ENCODE results near the gene PRKCZ.

Gene PRKCZ

GRCh38 chr1:2199042-2199810 is 149.0 kb downstream of the PRKCZ start:
- peak; percentile 91 for DNase-seq

DNA sequence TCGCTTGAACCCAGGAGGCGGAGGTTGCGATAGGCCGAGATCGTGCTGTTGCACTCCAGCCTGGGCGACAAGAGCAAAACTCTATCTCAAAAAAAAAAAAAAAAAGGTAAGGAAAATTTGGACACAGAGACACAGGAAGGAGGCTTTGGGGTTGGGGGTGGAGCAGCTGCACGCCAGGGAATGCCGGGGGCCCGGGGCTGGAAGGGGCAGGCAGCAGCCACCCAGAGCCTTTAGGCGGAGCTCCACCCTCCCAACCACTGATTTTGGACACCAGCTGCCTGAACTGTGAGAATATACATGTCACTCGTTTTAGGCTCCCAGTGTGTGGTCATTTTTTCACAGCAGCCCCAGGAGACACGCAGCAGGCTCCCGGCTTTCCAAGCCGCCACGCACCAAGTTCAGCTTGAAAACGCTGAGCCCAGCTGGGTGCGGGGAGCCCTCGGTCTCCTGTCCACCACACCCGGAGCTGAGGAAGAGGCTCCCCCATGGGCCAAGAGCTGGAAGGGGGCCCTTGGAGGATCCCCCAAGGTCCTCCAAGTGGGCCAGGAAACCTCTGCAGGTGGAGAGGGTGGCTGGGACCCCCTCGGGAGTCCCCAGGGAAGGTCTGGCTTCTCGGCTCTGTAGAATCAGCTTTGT is 150.2 kb downstream of the PRKCZ start:
- DNase-seq, result no peak

GRCh38 chr1:2201062-2201461 is 150.9 kb downstream of the PRKCZ start:
- DNase-seq, result no peak

DNA sequence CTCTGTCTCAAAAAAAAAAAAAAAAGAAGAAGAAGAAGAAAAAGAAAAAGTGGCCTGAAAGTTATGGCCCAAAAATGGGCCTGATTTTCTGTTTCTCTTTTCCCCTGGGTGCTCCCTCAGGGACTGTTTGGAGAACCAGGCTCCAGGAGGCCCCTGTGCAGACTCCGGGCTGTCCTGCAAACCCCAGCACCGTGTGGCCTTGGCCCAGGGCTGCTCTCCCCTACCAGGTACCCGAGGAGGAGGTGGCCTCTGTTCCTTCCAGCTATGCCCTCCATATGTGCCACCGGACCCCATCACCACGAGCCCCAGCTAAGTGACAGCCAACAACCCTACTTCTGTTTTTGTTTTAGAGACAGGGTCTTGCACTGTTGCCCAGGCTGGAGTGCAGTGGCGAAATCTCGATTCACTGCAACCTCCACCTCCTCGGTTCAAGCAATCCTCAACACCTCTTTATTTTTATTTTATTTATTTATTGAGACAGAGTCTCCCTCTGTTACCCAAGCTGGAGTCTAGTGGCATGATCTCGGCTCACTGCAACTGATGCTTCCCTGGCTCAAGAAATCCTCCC is 151.9 kb downstream of the PRKCZ start:
- no peak for DNase-seq

- DNase-seq, result no peak
These were observed 152.8 kb downstream of the PRKCZ start for GRCh38 chr1:2202843-2203601.

GRCh38 chr1:2203671-2204414 is 153.6 kb downstream of the PRKCZ start:
- DNase-seq, result no peak

DNA sequence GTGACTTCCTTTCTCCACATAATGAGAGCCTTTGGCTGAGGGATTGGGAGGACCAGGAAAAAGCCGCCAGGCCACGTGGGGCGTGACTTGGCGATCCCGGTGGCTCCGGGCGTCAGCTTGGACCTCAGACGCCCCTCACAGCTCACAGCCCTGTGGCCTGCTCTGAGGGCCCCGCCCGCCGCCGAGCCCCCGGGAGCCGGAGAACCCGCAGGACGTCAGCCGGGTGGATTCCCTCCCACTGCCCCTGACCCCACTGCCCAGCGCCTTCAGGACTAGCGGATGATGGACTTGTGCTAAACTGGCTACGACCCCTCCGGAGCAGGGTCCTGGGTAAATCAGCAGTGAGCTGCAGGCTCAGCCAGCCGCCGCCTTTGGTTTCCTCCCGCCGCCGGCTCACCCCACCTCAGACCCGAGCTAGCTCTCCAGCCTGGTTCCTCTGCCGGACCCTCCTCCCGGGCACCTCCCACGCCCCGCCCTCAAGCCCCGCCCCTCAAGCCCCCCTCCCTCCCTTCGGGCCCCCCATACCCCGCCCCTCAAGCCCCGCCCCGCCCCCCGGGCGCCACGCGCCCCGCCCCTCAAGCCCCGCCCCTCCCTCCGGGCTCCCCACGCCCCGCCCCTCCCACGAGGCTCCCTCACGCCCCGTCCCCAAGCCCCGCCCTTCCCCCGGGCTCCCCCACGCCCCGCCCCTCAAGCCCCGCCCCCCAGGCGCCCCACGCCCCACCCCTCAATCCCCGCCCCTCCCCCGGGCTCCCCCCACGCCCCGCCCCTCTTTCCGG is 154.4 kb downstream of the PRKCZ start:
- DNase-seq, result peak; percentile 79

GRCh38 chr1:2205191-2205952 is 155.2 kb downstream of the PRKCZ start:
- peak; percentile 95 for DNase-seq

DNA sequence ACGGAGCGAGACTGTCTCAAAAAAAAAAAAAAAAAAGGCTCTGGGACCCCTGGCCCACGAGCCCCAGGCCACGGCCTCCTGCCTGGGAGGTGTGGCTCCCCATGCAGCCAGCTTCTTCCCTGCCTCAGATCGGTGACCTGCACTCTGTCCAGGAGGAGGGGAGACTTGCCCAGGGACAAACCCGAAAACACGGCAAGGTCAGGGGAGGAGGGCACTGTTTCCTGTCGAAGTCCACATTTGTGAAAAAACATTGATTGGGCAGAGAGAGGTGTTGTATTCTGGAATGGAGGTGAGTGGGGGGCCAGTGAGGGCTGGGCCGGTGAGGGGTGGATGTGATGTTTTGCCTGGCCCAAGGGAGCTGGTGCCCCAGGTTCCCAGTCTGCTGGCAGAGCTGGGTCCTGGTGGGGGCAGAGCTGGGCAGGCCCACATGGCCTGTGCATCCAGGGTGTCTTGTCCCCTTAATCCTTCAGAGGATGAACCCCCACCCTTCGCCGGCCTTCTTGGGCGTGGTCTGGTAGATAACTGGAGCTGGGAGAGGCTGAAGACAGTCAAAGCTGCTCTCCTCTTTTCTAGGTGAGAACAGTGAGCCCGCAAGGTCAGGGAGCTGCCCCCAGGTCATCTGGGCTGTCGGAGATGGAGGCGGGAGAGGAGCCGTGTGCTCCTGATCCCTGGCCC is 156.7 kb downstream of the PRKCZ start:
- DNase-seq, result no peak

DNA sequence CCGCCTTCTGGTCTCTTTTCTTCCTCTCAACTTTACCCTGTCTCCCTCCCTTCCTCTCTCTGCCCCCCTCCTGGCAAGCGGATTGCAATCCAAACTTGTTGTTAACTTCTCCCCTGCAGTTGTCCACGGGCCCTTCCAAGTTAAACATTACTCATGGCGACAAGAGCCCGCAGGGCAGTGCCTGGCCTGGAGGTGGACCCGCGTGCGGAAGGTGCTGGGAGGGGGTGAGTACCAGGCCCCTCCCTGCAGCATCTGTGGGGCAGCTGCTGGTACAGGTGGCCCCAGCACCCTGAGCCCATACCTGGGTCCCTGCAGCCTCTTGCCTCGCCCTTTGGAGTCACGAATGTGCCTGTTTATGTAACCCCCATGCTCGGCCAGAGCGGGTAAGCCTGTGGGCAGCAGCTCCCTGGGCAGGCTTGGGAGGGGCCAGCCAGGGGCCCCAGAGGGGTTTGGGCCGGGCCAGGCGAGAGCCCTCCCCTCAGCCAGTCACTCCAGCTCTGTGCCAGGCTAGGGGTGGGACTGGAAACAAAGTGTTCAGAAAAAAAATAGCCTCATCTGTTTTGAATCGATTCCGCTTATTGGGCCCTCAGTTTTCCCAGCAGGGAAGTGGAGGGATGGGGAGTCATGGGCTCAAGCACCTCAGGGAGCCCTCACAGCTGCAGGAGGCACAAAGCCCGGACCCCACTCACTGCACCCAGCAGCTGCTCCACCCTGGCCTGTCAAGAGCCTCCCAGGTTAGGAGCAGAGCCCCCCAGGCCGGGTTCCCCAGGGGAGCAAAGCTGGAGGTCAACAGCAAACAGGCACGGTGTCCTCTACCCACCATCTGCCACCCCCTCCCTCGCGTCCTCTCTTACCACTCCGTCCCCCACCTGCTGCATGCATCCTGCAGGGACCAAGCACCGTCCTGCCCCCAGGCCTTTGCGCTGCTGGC is 158.4 kb downstream of the PRKCZ start:
- no peak for DNase-seq

DNA sequence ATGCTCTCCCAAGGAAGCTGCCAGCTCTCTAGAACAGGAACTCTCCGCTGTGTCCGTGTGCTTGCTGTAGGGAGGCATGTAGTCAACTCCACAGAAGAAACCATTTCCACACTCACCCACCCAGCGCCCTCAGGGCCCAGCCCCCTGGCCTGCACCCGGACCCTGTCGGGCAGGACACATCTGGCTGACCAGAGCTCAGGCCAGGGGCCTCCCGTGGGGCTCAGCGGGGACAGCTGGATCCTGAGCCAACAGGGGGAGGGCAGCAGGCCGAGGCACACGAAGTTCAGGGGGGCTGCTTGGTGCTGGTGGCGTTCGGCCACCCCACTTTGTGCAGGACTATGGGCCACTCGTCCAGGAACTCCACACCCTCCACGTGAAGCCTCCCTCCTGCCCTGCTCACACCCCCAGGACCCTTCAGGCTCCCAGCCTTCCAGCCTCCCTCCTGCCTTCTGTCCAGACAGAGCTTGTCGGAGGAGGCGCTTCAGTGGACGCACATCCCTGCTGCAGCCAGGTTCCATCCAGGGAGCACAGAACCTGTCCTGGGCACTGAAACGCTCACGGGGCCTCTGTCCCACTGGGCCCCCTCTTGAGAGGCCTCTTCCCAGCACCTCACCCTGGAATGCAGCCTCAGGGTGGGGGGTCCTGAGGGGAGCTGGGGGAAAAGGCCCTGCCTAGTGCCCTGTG is 159.3 kb downstream of the PRKCZ start:
- DNase-seq, result no peak

- no peak for DNase-seq
These were observed 160.0 kb downstream of the PRKCZ start for GRCh38 chr1:2210084-2210653.

- no peak for DNase-seq
These were observed 160.6 kb downstream of the PRKCZ start for GRCh38 chr1:2210786-2211185.

- no peak for DNase-seq
These were observed 162.0 kb downstream of the PRKCZ start for GRCh38 chr1:2212274-2212531.

DNA sequence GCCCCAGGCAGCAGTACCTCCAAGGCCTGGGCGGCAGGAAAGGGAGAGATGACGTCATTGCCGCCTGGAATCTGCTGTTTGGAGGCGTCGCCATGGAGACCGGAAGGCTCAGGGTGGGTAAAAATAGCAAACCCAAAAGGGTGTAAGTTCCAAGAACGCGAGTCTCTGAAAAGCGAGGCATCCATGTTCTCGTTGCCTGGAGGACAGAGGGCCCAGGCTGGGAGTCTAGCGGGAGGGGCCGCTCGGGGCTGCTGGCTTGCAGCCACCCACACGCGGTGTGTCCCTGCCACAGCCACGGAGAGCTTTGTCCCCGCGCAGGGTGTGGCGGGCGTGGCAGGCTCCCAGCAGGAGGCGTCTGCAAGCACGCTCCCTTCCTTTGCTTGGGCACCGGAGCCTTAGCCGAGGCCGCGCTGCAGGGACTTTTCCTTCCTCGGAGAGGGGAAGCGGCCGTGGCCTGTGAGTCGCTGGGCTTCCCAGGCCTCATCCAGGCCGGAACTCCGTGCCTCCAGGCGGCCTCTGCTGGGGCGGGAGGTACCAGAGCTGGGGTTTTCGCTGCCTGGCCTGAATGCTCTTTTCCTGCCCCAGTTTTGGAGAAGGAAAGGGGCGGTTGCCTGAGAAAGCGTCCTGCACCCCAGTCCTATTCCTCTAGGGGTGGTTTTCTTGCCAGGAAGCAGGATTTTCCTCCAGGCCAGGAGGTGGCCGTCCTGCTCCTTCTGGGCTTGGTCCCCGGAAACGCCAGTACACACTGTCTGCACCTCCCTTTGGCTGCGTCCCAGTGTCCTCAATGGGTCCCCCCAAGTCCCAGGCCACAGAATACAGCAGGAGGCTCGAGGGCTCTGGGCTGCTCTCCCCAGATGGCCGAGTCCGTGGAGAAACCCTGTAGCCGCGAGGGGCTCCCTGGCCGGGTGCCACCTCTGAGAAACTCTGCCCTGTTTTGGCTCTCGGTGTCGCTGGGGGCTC is 162.6 kb downstream of the PRKCZ start:
- DNase-seq, result peak; percentile 79

- DNase-seq, result no peak
These were observed 163.6 kb downstream of the PRKCZ start for GRCh38 chr1:2213576-2214505.

Measured in CD4-positive, alpha-beta T cell treated with Interleukin-12 subunit alpha and Interleukin-12 subunit beta, for 1 hour (primary cell).